ENCODE data around the gene GABRE. TPM values are rescaled to one million over a fixed set of nuclear protein-coding genes. Genes with fewer than 3 reads are reported as not detected.

The GABRE gene
- total and polyA plus RNA-seq, 2 of the 13 experiments (the other 11 are each of a cell fraction or from before 2014, with no cell fraction given): 12.2 to 66.2 TPM

DNA sequence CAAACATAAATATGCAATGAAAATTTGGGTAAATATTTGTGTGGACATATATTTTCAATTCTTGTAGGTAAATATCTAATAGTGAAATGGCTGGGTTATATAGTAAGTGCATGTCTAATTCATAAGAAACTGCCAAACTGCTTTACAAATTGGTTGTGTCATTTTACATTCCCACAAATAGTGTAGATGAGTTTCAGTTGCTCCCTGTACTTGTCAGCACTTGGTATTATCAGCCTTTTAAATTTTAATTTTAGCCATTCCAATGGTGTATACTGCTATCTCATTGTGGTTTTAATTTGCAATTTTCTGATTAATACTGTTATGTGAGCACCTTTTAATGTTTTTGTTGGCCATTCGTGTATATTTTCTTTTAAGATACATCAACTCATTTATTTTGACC is 23.1 kb upstream of the GABRE start:
- intact Hi-C loops (cut with micrococcal nuclease; ENCODE audit: unreplicated experiment): no loop called here

DNA sequence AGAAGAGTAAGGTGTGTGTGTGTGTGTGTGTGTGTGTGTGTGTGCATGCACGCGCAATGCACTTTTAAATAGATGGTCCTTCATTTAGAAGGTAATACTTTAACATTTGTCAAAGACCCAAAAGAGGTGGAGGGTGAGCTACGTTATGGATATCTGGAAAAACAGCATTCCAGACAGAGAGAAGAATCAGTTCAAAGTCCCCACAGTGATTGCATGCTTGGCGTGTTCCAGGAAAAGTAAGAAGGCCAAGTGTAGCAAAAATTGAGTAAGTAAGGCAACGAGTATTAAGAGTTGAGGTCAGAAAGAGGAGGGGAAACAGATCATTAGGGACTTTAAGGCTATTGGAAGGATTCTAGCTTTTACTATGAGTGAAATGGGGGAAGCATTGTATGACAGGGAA is 21.9 kb upstream of the GABRE start:
- in situ Hi-C loops (cut with HindIII; ENCODE audit: extremely low pct_ligation_motif_present, low pct_unique_long_range_greater_than_20kb) (no loop called here), intact Hi-C loops (cut with micrococcal nuclease; ENCODE audit: unreplicated experiment) (no loop called here)
- DNase-seq (ENCODE audit: low spot score) (no peak), FAIRE-seq (no peak), ATAC-seq (no peak)
- Histone ChIP-seq H3K27me3 (ENCODE audit: control insufficient read depth in 1 of 2, insufficient read depth in 2 of 2, low read length in 2 of 2) (no peaks in the 10 kb centered on the region), H3K4me2 (ENCODE audit: low read depth, low read length) (no peak overlapping the region), H3K4me1 (ENCODE audit: insufficient read depth, low read length) (peaks cover 19% of the 10 kb centered on the region), H3K79me2 (ENCODE audit: insufficient read depth, low read length) (no peaks in the 10 kb centered on the region), H3K9ac (ENCODE audit: insufficient read depth, low read depth, low read length) (no peak overlapping the region), H3K9me3 (ENCODE audit: low read length) (no peaks in the 10 kb centered on the region), H3K36me3 (replicated peaks in 1 of 2; ENCODE audit: control insufficient read depth in 1 of 2, insufficient read depth in 2 of 2, low read length in 2 of 2) (no peaks in the 10 kb centered on the region), H3K4me3 (replicated peaks in 1 of 3; ENCODE audit: insufficient read depth in 1 of 3, low read depth in 2 of 3, low read length in 3 of 3) (no peak overlapping the region), H2AFZ (ENCODE audit: low read length) (no peak overlapping the region), H3K27ac (ENCODE audit: extremely low read length, insufficient read depth, low read length) (no peak overlapping the region), H4K20me1 (ENCODE audit: insufficient read depth, low read length) (no peaks in the 10 kb centered on the region)
- no TSS peak for BruUV-seq (replicated peaks)
- TF ChIP-seq CC2D1A (CRISPR knock-in tag; IDR thresholded peaks at IDR 0.05) (no peak), SIX1 (CRISPR knock-in tag; IDR thresholded peaks at IDR 0.05; ENCODE audit: borderline replicate concordance) (no peak), ARNTL (CRISPR knock-in tag; IDR thresholded peaks at IDR 0.05) (no peak), MXD4 (CRISPR knock-in tag; IDR thresholded peaks at IDR 0.05) (no peak), TBX3 (IDR thresholded peaks at IDR 0.05; ENCODE audit: borderline replicate concordance) (no peak), ATM (IDR thresholded peaks at IDR 0.05; ENCODE audit: borderline replicate concordance) (no peak), PPARG (CRISPR knock-in tag; conservative IDR thresholded peaks at IDR 0.05) (no peak)
- TF ChIP-seq, protein P1, sequence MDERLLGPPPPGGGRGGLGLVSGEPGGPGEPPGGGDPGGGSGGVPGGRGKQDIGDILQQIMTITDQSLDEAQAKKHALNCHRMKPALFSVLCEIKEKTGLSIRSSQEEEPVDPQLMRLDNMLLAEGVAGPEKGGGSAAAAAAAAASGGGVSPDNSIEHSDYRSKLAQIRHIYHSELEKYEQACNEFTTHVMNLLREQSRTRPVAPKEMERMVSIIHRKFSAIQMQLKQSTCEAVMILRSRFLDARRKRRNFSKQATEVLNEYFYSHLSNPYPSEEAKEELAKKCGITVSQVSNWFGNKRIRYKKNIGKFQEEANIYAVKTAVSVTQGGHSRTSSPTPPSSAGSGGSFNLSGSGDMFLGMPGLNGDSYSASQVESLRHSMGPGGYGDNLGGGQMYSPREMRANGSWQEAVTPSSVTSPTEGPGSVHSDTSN (CRISPR knock-in tag; IDR thresholded peaks at IDR 0.05): no peak
- TF ChIP-seq, protein P2, sequence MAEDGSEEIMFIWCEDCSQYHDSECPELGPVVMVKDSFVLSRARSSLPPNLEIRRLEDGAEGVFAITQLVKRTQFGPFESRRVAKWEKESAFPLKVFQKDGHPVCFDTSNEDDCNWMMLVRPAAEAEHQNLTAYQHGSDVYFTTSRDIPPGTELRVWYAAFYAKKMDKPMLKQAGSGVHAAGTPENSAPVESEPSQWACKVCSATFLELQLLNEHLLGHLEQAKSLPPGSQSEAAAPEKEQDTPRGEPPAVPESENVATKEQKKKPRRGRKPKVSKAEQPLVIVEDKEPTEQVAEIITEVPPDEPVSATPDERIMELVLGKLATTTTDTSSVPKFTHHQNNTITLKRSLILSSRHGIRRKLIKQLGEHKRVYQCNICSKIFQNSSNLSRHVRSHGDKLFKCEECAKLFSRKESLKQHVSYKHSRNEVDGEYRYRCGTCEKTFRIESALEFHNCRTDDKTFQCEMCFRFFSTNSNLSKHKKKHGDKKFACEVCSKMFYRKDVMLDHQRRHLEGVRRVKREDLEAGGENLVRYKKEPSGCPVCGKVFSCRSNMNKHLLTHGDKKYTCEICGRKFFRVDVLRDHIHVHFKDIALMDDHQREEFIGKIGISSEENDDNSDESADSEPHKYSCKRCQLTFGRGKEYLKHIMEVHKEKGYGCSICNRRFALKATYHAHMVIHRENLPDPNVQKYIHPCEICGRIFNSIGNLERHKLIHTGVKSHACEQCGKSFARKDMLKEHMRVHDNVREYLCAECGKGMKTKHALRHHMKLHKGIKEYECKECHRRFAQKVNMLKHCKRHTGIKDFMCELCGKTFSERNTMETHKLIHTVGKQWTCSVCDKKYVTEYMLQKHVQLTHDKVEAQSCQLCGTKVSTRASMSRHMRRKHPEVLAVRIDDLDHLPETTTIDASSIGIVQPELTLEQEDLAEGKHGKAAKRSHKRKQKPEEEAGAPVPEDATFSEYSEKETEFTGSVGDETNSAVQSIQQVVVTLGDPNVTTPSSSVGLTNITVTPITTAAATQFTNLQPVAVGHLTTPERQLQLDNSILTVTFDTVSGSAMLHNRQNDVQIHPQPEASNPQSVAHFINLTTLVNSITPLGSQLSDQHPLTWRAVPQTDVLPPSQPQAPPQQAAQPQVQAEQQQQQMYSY (CRISPR knock-in tag; IDR thresholded peaks at IDR 0.05): no peak
- TF ChIP-seq, protein P3, sequence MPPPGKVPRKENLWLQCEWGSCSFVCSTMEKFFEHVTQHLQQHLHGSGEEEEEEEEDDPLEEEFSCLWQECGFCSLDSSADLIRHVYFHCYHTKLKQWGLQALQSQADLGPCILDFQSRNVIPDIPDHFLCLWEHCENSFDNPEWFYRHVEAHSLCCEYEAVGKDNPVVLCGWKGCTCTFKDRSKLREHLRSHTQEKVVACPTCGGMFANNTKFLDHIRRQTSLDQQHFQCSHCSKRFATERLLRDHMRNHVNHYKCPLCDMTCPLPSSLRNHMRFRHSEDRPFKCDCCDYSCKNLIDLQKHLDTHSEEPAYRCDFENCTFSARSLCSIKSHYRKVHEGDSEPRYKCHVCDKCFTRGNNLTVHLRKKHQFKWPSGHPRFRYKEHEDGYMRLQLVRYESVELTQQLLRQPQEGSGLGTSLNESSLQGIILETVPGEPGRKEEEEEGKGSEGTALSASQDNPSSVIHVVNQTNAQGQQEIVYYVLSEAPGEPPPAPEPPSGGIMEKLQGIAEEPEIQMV (CRISPR knock-in tag; IDR thresholded peaks at IDR 0.05; ENCODE audit: low read depth): no peak
- WGBS (ENCODE audit: low lambda C conversion rate): 24% methylated on average over 5 of the region's 5 CpGs
- ChIA-PET POLR2A (no interaction called here), CTCF (ENCODE audit: low intra/inter-chr PET ratio, low total read pairs) (no interaction called here)

More for the DNA sequence above, 23.1 kb upstream of the GABRE start:
- no peak overlapping the region for H3K4me2 ChIP-seq (ENCODE audit: low read depth, low read length)
- H3K4me3 ChIP-seq (replicated peaks in 1 of 3; ENCODE audit: insufficient read depth in 1 of 3, low read depth in 2 of 3, low read length in 3 of 3): no peak overlapping the region
- no peaks in the 10 kb centered on the region for H3K79me2 ChIP-seq (ENCODE audit: insufficient read depth, low read length)
- TF ChIP-seq SAP130 (CRISPR knock-in tag; IDR thresholded peaks at IDR 0.05; ENCODE audit: low read depth) (no peak), ZNF7 (CRISPR knock-in tag; IDR thresholded peaks at IDR 0.05) (peak; percentile 59; the same call in 1 of the 2 replicates)
- no peaks in the 10 kb centered on the region for H4K20me1 ChIP-seq (ENCODE audit: insufficient read depth, low read length)
- H3K36me3 ChIP-seq (replicated peaks in 1 of 2; ENCODE audit: control insufficient read depth in 1 of 2, insufficient read depth in 2 of 2, low read length in 2 of 2): no peaks in the 10 kb centered on the region
- BruUV-seq (replicated peaks): no TSS peak
- in situ Hi-C loops (cut with HindIII; ENCODE audit: extremely low pct_ligation_motif_present, low pct_unique_long_range_greater_than_20kb): no loop called here
- no peak for FAIRE-seq
- no peak overlapping the region for H3K27ac ChIP-seq (ENCODE audit: extremely low read length, insufficient read depth, low read length)
- CTCF ChIA-PET (ENCODE audit: low intra/inter-chr PET ratio, low total read pairs): no interaction called here
- H2AFZ ChIP-seq (ENCODE audit: low read length): no peak overlapping the region
- peaks cover 19% of the 10 kb centered on the region for H3K4me1 ChIP-seq (ENCODE audit: insufficient read depth, low read length)
- DNase-seq (ENCODE audit: low spot score): no peak
- POLR2A ChIA-PET: no interaction called here
- H3K9ac ChIP-seq (ENCODE audit: insufficient read depth, low read depth, low read length): no peak overlapping the region
- H3K27me3 ChIP-seq (ENCODE audit: control insufficient read depth in 1 of 2, insufficient read depth in 2 of 2, low read length in 2 of 2): no peaks in the 10 kb centered on the region
- H3K9me3 ChIP-seq (ENCODE audit: low read length): no peaks in the 10 kb centered on the region
- ATAC-seq: no peak
- 83% methylated on average over 1 of the region's 1 CpG for WGBS (ENCODE audit: low lambda C conversion rate)

All from HepG2 (cell line).